ENCODE measurements around the gene PDE4D. TPM values are rescaled to one million over a fixed set of nuclear protein-coding genes. Genes with fewer than 3 reads are reported as not detected.

The PDE4D gene
- total and polyA plus RNA-seq, 2 donors = 21.2 to 30.3 TPM

DNA sequence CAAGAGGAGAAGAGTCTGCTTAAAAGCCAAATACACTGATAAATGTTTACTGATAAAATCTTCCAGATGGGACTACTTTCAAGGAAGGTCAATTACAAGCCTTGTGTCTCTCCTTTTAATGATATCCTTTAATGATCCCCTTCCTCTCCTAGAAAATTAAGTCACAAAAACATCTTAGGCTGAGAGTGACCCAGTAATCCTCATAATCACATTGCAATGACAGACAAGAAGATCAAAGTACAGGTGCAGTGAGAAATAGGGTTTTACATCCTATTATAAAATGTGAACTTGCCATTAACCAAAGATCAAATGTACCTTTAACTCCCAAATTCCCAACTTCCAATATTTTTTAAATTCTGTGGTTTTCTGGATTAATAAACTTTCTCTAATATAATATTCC lies 795.8 kb downstream of the PDE4D start:
- no peak for DNase-seq (ENCODE audit: low read depth in 6 of 9, low spot score in 9 of 9)
- Histone ChIP-seq H3K4me3 (ENCODE audit: low read length in 2 of 2) (no peak overlapping the region), H3K27ac (ENCODE audit: low read depth in 1 of 2, low read length in 1 of 2) (no peak overlapping the region), H3K4me1 (ENCODE audit: control insufficient read depth in 2 of 2, insufficient read depth in 2 of 2, low read length in 2 of 2) (peaks cover 0 to 5% of the 10 kb centered on the region in 2 donors), H3K27me3 (ENCODE audit: control insufficient read depth in 2 of 2, insufficient read depth in 1 of 2, low read length in 1 of 2) (no peaks in the 10 kb centered on the region), H3K9me3 (ENCODE audit: control insufficient read depth in 2 of 2, insufficient read depth in 1 of 2, low read length in 1 of 2) (no peaks in the 10 kb centered on the region), H3K36me3 (ENCODE audit: control insufficient read depth in 2 of 2, insufficient read depth in 2 of 2, low read length in 1 of 2) (no peaks in the 10 kb centered on the region)

DNA sequence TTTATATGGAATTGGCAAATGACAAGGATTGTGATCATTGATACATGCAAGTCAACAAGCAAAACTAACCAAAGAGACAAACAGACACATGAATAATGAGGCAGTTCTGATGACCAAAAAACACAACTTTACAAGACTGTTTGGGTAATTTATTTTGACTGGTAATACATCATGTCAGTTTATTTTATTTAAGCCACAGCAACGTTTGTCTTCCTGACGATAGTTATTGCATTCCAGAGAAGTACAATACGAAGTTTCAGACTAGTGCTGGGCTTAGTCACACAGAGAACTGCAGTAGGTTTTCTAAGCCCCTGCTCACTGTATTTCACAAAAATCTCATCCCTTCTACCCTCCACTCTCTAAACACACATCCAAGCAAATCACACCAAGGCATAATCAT lies 796.4 kb downstream of the PDE4D start:
- Histone ChIP-seq H3K36me3 (ENCODE audit: control insufficient read depth in 2 of 2, insufficient read depth in 2 of 2, low read length in 1 of 2) (no peaks in the 10 kb centered on the region), H3K4me3 (ENCODE audit: low read length in 2 of 2) (no peak overlapping the region), H3K4me1 (ENCODE audit: control insufficient read depth in 2 of 2, insufficient read depth in 2 of 2, low read length in 2 of 2) (peaks cover 0 to 5% of the 10 kb centered on the region in 2 donors), H3K27me3 (ENCODE audit: control insufficient read depth in 2 of 2, insufficient read depth in 1 of 2, low read length in 1 of 2) (no peaks in the 10 kb centered on the region), H3K27ac (ENCODE audit: low read depth in 1 of 2, low read length in 1 of 2) (no peak overlapping the region), H3K9me3 (ENCODE audit: control insufficient read depth in 2 of 2, insufficient read depth in 1 of 2, low read length in 1 of 2) (no peaks in the 10 kb centered on the region)
- no peak for DNase-seq (ENCODE audit: low read depth in 6 of 9, low spot score in 9 of 9)
- 93% methylated on average over 3 of the region's 3 CpGs for WGBS

DNA sequence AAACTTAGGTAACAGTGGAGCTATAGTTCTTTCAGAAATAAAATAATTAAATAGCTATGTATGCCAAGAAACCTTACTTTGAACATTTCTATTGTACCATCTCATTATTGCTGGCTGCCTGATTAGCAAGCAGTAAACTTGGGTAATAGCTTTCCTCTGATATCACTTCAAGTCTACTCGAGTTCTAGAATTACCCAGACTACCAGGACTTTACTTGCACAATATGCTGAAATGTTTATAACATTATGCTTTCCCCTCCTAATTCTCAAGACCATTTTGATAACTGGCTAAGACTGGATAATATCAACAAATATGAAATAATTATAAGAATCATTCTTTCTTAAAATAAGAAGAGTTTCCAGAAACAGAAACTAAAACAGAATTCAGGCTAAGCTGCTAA lies 798.0 kb downstream of the PDE4D start:
- H3K36me3 ChIP-seq (ENCODE audit: control insufficient read depth in 2 of 2, insufficient read depth in 2 of 2, low read length in 1 of 2) = no peaks in the 10 kb centered on the region
- H3K27ac ChIP-seq (ENCODE audit: low read depth in 1 of 2, low read length in 1 of 2) = no peak overlapping the region
- H3K27me3 ChIP-seq (ENCODE audit: control insufficient read depth in 2 of 2, insufficient read depth in 1 of 2, low read length in 1 of 2) = no peaks in the 10 kb centered on the region
- no peak for DNase-seq (ENCODE audit: low read depth in 6 of 9, low spot score in 9 of 9)
- H3K9me3 ChIP-seq (ENCODE audit: control insufficient read depth in 2 of 2, insufficient read depth in 1 of 2, low read length in 1 of 2) = no peaks in the 10 kb centered on the region
- peaks cover 0 to 2% of the 10 kb centered on the region in 2 donors for H3K4me1 ChIP-seq (ENCODE audit: control insufficient read depth in 2 of 2, insufficient read depth in 2 of 2, low read length in 2 of 2)
- no peak overlapping the region for H3K4me3 ChIP-seq (ENCODE audit: low read length in 2 of 2)
- 96% methylated on average over 1 of the region's 1 CpG for WGBS

DNA sequence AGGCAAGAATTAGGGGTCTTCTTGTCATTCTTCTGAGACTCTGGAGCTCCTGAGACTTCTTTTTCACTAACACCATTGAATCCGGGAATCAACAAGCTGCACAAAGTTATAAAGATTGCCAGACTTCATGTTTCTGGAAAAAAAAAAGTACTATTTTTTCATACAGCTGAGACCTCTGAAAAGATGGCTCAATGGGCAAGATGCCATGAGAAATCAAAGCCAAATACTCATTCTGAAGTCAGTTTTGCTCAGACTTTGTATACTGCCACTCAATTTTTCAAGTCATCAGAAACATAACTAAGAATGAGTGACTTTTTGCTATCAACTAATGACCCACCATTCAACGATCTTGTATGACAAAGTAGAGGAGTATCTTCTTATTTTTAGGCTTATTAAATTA lies 798.7 kb downstream of the PDE4D start:
- Histone ChIP-seq H3K4me1 (ENCODE audit: control insufficient read depth in 2 of 2, insufficient read depth in 2 of 2, low read length in 2 of 2) (peaks cover 0 to 2% of the 10 kb centered on the region in 2 donors), H3K27ac (ENCODE audit: low read depth in 1 of 2, low read length in 1 of 2) (no peak overlapping the region), H3K27me3 (ENCODE audit: control insufficient read depth in 2 of 2, insufficient read depth in 1 of 2, low read length in 1 of 2) (no peaks in the 10 kb centered on the region), H3K9me3 (ENCODE audit: control insufficient read depth in 2 of 2, insufficient read depth in 1 of 2, low read length in 1 of 2) (no peaks in the 10 kb centered on the region), H3K4me3 (ENCODE audit: low read length in 2 of 2) (no peak overlapping the region), H3K36me3 (ENCODE audit: control insufficient read depth in 2 of 2, insufficient read depth in 2 of 2, low read length in 1 of 2) (no peaks in the 10 kb centered on the region)
- DNase-seq (ENCODE audit: low read depth in 6 of 9, low spot score in 9 of 9) = no peak
- WGBS = 71% methylated on average over 2 of the region's 2 CpGs

GRCh38 chr5:59093329-59093728 lies 800.2 kb downstream of the PDE4D start:
- Histone ChIP-seq H3K4me3 (ENCODE audit: low read length in 2 of 2) (no peak overlapping the region), H3K4me1 (ENCODE audit: control insufficient read depth in 2 of 2, insufficient read depth in 2 of 2, low read length in 2 of 2) (peaks cover 0 to 2% of the 10 kb centered on the region in 2 donors), H3K27ac (ENCODE audit: low read depth in 1 of 2, low read length in 1 of 2) (no peak overlapping the region), H3K27me3 (ENCODE audit: control insufficient read depth in 2 of 2, insufficient read depth in 1 of 2, low read length in 1 of 2) (no peaks in the 10 kb centered on the region), H3K36me3 (ENCODE audit: control insufficient read depth in 2 of 2, insufficient read depth in 2 of 2, low read length in 1 of 2) (no peaks in the 10 kb centered on the region), H3K9me3 (ENCODE audit: control insufficient read depth in 2 of 2, insufficient read depth in 1 of 2, low read length in 1 of 2) (no peaks in the 10 kb centered on the region)
- 93% methylated on average over 6 of the region's 6 CpGs for WGBS
- peak in 1 of 9 donors; percentile 34 for DNase-seq (ENCODE audit: low read depth in 6 of 9, low spot score in 9 of 9)

- Histone ChIP-seq H3K4me3 (ENCODE audit: low read length in 2 of 2) (no peak overlapping the region), H3K4me1 (ENCODE audit: control insufficient read depth in 2 of 2, insufficient read depth in 2 of 2, low read length in 2 of 2) (peaks cover 0 to 2% of the 10 kb centered on the region in 2 donors), H3K36me3 (ENCODE audit: control insufficient read depth in 2 of 2, insufficient read depth in 2 of 2, low read length in 1 of 2) (no peaks in the 10 kb centered on the region), H3K9me3 (ENCODE audit: control insufficient read depth in 2 of 2, insufficient read depth in 1 of 2, low read length in 1 of 2) (no peaks in the 10 kb centered on the region), H3K27me3 (ENCODE audit: control insufficient read depth in 2 of 2, insufficient read depth in 1 of 2, low read length in 1 of 2) (no peaks in the 10 kb centered on the region), H3K27ac (ENCODE audit: low read depth in 1 of 2, low read length in 1 of 2) (no peak overlapping the region)
- DNase-seq (ENCODE audit: low read depth in 6 of 9, low spot score in 9 of 9) = no peak
- WGBS = 98% methylated on average over 5 of the region's 5 CpGs
Observed at GRCh38 chr5:59092758-59093157, 800.8 kb downstream of the PDE4D start.

DNA sequence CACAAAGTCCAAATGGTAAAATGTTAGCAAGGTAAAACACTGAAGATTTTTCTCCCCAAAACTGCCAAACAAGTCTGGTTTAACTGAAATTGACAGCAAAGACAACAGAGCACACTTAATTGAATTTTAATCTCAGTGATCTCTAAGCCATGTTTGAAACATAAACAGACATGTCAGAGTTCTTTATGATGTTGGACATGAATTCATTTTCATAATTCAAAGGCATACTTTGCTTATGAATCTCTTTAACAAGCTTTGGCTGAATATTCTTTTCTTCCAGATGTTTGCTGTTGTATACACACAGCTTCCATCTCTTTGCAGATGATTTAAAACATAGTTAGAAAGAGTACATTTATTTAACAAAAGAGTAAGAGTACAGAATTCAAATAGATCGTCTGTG lies 801.6 kb downstream of the PDE4D start:
- no peaks in the 10 kb centered on the region for H3K27me3 ChIP-seq (ENCODE audit: control insufficient read depth in 2 of 2, insufficient read depth in 1 of 2, low read length in 1 of 2)
- H3K4me3 ChIP-seq (ENCODE audit: low read length in 2 of 2) = no peak overlapping the region
- 98% methylated on average over 1 of the region's 1 CpG for WGBS
- peaks cover 0 to 2% of the 10 kb centered on the region in 2 donors for H3K4me1 ChIP-seq (ENCODE audit: control insufficient read depth in 2 of 2, insufficient read depth in 2 of 2, low read length in 2 of 2)
- no peak for DNase-seq (ENCODE audit: low read depth in 6 of 9, low spot score in 9 of 9)
- no peaks in the 10 kb centered on the region for H3K9me3 ChIP-seq (ENCODE audit: control insufficient read depth in 2 of 2, insufficient read depth in 1 of 2, low read length in 1 of 2)
- no peak overlapping the region for H3K27ac ChIP-seq (ENCODE audit: low read depth in 1 of 2, low read length in 1 of 2)
- H3K36me3 ChIP-seq (ENCODE audit: control insufficient read depth in 2 of 2, insufficient read depth in 2 of 2, low read length in 1 of 2) = no peaks in the 10 kb centered on the region

GRCh38 chr5:59090323-59090722 lies 803.2 kb downstream of the PDE4D start:
- H3K27ac ChIP-seq (ENCODE audit: low read depth in 1 of 2, low read length in 1 of 2) = no peak overlapping the region
- H3K4me1 ChIP-seq (ENCODE audit: control insufficient read depth in 2 of 2, insufficient read depth in 2 of 2, low read length in 2 of 2) = peaks cover 0 to 2% of the 10 kb centered on the region in 2 donors
- no peaks in the 10 kb centered on the region for H3K9me3 ChIP-seq (ENCODE audit: control insufficient read depth in 2 of 2, insufficient read depth in 1 of 2, low read length in 1 of 2)
- H3K36me3 ChIP-seq (ENCODE audit: control insufficient read depth in 2 of 2, insufficient read depth in 2 of 2, low read length in 1 of 2) = no peaks in the 10 kb centered on the region
- WGBS = 98% methylated on average over 6 of the region's 6 CpGs
- no peaks in the 10 kb centered on the region for H3K27me3 ChIP-seq (ENCODE audit: control insufficient read depth in 2 of 2, insufficient read depth in 1 of 2, low read length in 1 of 2)
- DNase-seq (ENCODE audit: low read depth in 6 of 9, low spot score in 9 of 9) = no peak
- no peak overlapping the region for H3K4me3 ChIP-seq (ENCODE audit: low read length in 2 of 2)

DNA sequence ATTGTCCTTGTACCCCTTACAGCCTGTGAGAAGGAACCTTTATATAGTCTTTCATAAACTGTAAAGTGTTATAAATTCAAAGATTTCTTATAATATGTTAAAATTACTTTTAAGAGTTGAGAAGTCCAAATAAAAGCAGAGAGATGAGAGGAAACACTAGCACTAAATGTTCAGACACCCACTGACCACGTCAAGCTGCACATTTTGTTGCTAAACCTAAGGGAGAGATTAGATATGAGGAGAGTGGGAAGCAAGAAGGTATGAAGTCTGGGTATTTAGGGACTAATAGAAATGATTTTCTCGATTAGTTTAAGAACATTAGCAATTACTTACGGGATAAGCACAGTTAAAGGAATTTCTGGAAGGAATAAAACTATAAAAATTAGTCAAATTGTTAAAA lies 803.8 kb downstream of the PDE4D start:
- Histone ChIP-seq H3K9me3 (ENCODE audit: control insufficient read depth in 2 of 2, insufficient read depth in 1 of 2, low read length in 1 of 2) (no peaks in the 10 kb centered on the region), H3K36me3 (ENCODE audit: control insufficient read depth in 2 of 2, insufficient read depth in 2 of 2, low read length in 1 of 2) (no peaks in the 10 kb centered on the region), H3K4me3 (ENCODE audit: low read length in 2 of 2) (no peak overlapping the region), H3K27me3 (ENCODE audit: control insufficient read depth in 2 of 2, insufficient read depth in 1 of 2, low read length in 1 of 2) (no peaks in the 10 kb centered on the region), H3K27ac (ENCODE audit: low read depth in 1 of 2, low read length in 1 of 2) (no peak overlapping the region), H3K4me1 (ENCODE audit: control insufficient read depth in 2 of 2, insufficient read depth in 2 of 2, low read length in 2 of 2) (peaks cover 0 to 2% of the 10 kb centered on the region in 2 donors)
- 97% methylated on average over 3 of the region's 3 CpGs for WGBS
- no peak for DNase-seq (ENCODE audit: low read depth in 6 of 9, low spot score in 9 of 9)

DNA sequence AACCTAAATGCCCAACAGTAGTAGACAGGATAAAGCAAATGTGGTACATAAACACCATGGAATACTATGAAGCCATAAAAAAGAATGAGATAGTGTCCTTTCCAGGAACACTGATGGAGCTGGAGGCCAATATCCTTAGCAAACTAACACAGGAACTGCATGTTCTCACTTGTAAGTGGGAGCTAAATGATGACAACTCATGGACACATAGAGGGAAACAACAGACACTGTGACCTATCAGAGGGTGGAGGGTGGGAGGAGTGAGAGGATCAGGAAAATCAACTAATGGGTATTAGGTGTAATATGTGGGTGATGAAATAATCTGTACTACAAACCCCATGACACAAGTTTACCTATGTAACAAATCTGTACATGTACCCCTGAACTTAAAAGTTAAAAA lies 805.0 kb downstream of the PDE4D start:
- Histone ChIP-seq H3K27me3 (ENCODE audit: control insufficient read depth in 2 of 2, insufficient read depth in 1 of 2, low read length in 1 of 2) (no peaks in the 10 kb centered on the region), H3K36me3 (ENCODE audit: control insufficient read depth in 2 of 2, insufficient read depth in 2 of 2, low read length in 1 of 2) (no peaks in the 10 kb centered on the region), H3K4me3 (ENCODE audit: low read length in 2 of 2) (no peak overlapping the region), H3K9me3 (ENCODE audit: control insufficient read depth in 2 of 2, insufficient read depth in 1 of 2, low read length in 1 of 2) (no peaks in the 10 kb centered on the region), H3K27ac (ENCODE audit: low read depth in 1 of 2, low read length in 1 of 2) (no peak overlapping the region), H3K4me1 (ENCODE audit: control insufficient read depth in 2 of 2, insufficient read depth in 2 of 2, low read length in 2 of 2) (peaks cover 0 to 2% of the 10 kb centered on the region in 2 donors)
- DNase-seq (ENCODE audit: low read depth in 6 of 9, low spot score in 9 of 9) = no peak
